CD4-positive, alpha-beta T cell treated with Interleukin-17A for 1 hour (primary cell): Measurements from ENCODE around the gene TIMP2.
A peak's percentile ranks its signal among the peaks of the same experiment; 100 is the strongest.

Source experiments
- DNase-seq: peaks from one replicate; pipeline ENCODE4 v3.0.0-alpha.2; 2020

The TIMP2 gene

DNA sequence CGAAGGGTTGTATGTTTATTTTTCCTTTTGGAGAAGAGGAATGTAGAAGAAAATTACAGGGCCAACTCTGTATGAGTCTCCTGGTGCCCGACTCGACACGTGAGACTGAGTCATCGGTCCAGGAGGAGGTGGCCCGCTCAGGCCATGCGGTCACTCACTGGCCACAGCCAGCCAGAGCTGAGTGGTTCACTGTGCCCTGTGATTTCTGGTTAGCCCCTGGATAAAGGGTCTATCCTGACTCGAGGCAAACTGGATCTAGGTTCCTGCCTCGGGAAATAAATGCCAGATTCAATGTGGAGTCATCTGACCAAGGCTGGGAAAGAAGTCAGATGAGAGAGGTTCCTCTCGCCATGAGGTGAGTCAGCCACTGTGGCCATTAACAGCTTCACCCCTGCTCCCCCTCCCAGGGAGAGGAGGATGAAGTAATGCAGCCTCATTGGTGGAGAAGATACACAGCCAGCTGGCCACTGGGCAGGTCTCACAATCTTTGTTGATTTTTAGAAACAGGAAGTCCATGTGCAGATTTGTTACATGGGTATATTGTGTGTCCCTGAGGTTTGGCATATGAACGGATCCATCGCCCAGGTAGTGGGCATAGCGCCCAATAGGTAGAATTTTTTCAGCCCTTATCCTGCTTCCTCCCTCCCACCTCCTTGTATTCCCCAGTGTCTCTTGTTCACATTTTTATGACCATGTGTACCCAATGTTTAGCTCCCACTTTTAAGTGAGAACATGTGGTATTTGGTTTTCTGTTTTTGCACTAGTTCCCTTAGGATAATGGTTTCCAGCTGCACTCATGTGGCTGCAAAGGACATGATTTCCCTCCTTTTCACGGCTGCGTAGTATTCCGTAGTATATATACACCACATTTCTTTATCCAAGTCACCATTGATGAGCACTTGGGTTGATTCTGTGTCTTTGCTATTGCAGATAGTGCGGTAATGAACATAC lies 62.8 kb downstream of the TIMP2 start:
- DNase-seq = no peak

GRCh38 chr17:78861229-78861628 lies 64.0 kb downstream of the TIMP2 start:
- DNase-seq = no peak

DNA sequence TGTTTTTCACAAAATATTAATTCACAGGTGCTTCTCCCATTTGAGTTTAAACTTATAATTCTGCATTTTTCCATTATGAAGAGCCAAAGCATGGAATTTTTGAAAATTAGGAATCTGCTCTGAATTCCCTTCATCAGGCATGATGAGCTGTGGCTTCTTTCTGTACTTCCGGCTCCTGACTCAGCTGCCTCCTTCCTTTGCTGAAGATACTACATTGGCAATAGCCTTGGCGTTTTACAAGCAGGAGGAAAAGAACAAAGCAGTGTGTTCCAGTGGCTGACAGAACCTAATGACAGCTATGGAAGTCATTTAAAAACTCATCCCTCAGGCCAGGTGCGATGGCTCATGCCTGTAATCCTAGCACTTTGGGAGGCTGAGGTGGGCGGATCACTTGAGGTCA lies 66.1 kb downstream of the TIMP2 start:
- DNase-seq = no peak

DNA sequence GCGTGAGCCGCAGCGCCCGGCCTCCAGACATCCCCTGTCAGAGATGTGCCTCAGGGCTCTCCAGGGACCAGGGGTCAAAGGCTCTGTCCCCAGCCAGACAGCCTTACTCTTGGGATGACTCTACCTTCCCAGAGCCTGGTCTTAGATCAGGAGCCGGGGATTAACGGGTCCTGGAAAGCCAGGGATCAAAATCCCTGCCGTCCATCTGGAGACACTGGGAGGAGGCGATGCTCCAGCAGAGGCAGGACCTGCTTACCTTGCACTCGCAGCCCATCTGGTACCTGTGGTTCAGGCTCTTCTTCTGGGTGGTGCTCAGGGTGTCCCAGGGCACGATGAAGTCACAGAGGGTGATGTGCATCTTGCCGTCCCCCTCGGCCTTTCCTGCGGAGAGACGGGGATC lies 67.9 kb downstream of the TIMP2 start:
- DNase-seq = no peak

- DNase-seq = no peak
Observed at GRCh38 chr17:78855561-78856165, 69.5 kb downstream of the TIMP2 start.

DNA sequence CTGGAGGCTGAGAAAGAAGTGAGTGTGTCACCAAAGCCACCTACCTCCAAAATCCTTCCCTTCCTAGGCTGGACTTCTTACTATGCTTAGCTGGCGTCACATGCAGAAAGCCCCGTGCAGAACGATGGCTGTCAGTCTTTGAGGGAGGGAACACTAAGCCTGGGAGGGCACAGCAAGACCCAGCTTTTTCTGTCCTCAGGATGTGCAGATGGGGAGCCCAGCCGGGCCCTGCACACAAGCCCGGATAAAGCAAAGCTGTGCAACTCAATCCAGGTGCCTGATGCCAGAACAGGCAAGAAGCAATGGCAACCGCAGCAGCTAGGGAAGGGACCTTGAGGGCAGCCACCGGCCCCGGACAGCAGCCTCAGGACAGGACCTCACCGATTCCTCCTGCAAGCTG lies 70.7 kb downstream of the TIMP2 start:
- DNase-seq = no peak

GRCh38 chr17:78853926-78854394 lies 71.2 kb downstream of the TIMP2 start:
- no peak for DNase-seq

DNA sequence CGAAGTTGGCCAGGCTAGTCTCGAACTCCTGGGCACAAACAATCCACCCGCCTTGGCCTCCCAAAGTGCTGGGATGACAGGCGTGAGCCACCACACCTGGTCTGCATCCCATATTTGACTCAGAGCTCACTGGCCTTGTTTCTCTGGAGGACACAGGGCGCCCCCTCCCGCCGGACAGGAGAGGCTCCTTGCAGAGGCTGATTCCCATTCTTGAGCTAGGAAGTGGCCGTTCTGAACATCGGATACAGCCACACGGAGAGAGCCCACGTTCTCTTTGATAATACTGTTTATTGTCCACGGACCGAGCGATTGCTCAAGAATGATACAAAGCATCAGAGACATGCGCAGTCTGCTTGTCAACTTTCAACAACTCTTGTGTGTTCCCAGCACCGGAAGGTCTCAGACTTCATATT lies 72.5 kb downstream of the TIMP2 start:
- no peak for DNase-seq

DNA sequence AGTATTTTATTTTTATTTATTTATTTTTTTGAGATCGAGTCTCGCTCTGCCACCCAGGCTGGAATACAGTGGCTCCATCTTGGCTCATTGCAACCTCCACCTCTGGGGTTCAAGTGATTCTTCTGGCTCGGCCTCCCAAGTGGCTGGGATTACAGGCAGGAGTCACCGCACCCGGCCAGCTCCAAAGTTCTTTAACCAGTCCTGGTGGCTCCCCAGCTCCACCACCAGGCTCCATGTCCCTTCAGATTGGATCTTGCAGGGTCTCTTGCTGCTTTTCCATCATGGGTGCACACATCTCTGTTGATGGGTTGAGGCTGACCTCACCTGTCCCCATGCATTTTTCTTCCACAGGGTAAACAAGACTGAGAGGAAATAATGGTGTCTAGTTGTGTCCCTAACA lies 76.2 kb downstream of the TIMP2 start:
- no peak for DNase-seq

GRCh38 chr17:78847052-78847451 lies 78.1 kb downstream of the TIMP2 start:
- DNase-seq = no peak

DNA sequence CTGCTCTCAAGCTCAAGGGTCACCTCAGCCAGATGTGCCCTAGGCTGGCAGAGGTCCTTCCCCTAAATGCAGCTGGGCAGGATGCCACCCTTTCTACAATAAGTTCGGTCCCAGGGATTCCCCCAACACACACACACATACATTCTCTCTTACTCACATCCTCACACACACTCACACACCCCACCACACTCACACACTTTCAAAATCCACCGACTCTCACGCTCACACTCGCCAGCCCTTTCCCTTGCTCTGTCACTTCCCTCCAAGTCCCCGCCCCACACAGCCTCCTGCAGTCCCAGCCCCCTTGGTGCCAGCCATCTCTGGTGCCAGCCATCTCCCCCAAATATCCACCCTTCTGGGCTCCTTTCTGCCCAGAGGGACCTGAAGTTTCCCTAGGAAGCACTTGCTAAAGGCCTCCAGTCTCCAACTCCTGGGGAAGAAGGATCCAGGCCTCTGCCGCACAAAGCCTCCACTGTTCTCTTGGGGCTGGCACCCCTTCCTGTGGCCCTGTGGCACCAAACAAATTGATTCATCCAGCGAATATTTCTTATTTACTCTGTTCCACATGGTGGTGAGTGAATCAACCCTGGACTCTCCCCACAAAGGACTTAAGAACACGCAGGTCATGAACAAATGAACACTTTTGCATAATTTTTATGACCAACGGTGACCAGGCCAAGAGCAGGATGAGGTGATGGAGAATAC lies 80.7 kb downstream of the TIMP2 start:
- no peak for DNase-seq

- DNase-seq = peak; percentile 74
Observed at GRCh38 chr17:78842881-78843565, 82.2 kb downstream of the TIMP2 start.

- DNase-seq = peak; percentile 99
Observed at GRCh38 chr17:78840780-78841611, 84.2 kb downstream of the TIMP2 start, which contains the start of gene USP36. USP36 (minus strand) TSS chr17:78840814; CDS start chr17:78836363, 4,451 bp downstream.

GRCh38 chr17:78840530-78840779 lies 84.7 kb downstream of the TIMP2 start:
- no peak for DNase-seq

- DNase-seq = peak; percentile 55
Observed at GRCh38 chr17:78839762-78840529, 85.2 kb downstream of the TIMP2 start.

GRCh38 chr17:78839235-78839761 lies 85.9 kb downstream of the TIMP2 start:
- peak; percentile 55 for DNase-seq

GRCh38 chr17:78838574-78839005 lies 86.6 kb downstream of the TIMP2 start:
- DNase-seq = no peak

DNA sequence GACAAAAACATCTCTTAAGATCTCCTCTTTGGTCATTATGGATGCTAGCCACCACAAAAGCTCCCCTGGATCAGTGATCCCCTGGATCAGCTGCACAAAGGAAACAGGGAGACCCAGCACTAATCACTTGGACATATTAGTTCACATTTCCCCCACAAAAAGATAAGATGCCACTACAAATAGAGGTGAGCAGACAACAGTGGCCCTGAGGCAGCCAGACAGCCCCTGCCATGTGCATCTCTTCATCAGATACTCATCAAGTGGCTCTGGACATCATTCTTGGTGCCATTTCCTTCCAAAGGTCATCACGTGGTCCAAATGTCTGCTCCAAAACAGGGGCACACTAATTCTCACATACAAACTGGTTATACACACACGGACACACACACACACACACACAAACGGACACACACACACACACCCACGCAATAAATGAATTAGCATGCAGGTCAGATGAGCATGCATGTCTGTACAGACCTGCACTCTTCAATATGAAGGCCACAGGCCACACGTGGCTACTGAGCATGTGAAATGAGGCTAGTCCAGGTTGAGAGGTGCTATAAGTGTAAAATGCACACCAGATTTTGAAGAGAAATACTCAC lies 88.7 kb downstream of the TIMP2 start:
- no peak for DNase-seq

- no peak for DNase-seq
Observed at GRCh38 chr17:78834571-78834970, 90.6 kb downstream of the TIMP2 start.

DNA sequence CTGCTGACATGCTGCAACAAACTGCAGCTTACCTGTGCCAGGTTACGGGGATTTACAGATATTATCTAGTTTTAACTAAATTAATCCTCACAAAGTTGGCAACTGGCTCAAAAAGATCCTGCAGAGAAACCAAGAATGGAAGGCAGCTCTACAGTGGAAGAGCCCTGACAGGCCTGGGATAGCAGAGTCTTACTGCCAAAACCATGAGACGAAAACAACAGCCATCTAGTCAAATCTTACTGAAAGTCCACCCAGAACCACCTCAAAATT lies 92.7 kb downstream of the TIMP2 start:
- DNase-seq = no peak
